Measurements from ENCODE around the gene HECTD1.
"Not testable (repeated sequence)": the region's sequence is repeated elsewhere in the genome, so short reads cannot be mapped to it uniquely, and the experiment has no call there.

HECTD1 gene

GRCh38 chr14:31052905-31053586 is 154.5 kb downstream of the HECTD1 start:
- not testable (repeated sequence) for DNase-seq (ENCODE audit: low read depth in 2 of 2)

GRCh38 chr14:31051511-31051910 is 156.1 kb downstream of the HECTD1 start:
- no peak for DNase-seq (ENCODE audit: low read depth in 2 of 2)

DNA sequence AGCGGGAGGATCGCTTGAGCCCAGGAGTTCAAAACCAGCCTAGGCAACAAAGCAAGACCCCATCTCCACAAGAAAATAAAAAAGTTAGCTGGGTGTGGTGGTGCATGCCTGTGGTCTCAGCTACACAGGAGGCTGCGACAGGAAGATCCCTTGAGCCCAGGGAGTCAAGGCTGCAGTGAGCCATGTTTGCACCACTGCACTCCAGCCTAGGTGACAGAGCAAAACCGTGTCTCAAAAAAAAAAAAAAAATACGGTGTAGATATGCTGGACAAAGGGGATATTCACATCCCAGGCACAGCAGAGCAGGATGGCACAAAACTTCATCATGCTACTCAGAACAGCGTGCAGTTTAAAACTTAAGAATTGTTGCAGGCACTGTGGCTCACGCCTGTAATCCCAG is 156.6 kb downstream of the HECTD1 start:
- DNase-seq (ENCODE audit: low read depth in 2 of 2) = no peak

Measured in stimulated activated CD4-positive, alpha-beta T cell treated with anti-CD3 and anti-CD28 coated beads, Interleukin-4, amount 100 ng/mL, for 48 hours (primary cell).